Liver (tissue), 3 donors: ENCODE results near the gene SIX3.

ENCODE experiments used
- SP1 ChIP-seq: IDR thresholded peaks from 2 replicates; pipeline ENCODE4 v1.6.1; 2018; ENCODE audit warnings: antibody characterized with exemption, mild to moderate bottlenecking
- YY1 ChIP-seq: IDR thresholded peaks from 2 replicates; pipeline ENCODE4 v1.6.1; 2016; ENCODE audit warnings: antibody characterized with exemption, mild to moderate bottlenecking
- TF ChIP-seq, protein P1 (sequence below): fragments of 150-350 bp; IDR thresholded peaks from 2 replicates; pipeline ENCODE4 v1.5.1; 2017; ENCODE audit warnings: improper control_type of control experiment, low read depth, low read length; ENCODE audit not compliant: missing input control
- TF ChIP-seq, protein P2 (sequence below): IDR thresholded peaks from 2 replicates; pipeline ENCODE4 v1.6.1; 2016; ENCODE audit warnings: antibody characterized with exemption
- TF ChIP-seq, protein P3 (sequence below): IDR thresholded peaks from 2 replicates; pipeline ENCODE4 v1.6.1; 2016; ENCODE audit warnings: antibody characterized with exemption, mild to moderate bottlenecking
- donor health status: healthy.
- donor health status: healthy.

DNA sequence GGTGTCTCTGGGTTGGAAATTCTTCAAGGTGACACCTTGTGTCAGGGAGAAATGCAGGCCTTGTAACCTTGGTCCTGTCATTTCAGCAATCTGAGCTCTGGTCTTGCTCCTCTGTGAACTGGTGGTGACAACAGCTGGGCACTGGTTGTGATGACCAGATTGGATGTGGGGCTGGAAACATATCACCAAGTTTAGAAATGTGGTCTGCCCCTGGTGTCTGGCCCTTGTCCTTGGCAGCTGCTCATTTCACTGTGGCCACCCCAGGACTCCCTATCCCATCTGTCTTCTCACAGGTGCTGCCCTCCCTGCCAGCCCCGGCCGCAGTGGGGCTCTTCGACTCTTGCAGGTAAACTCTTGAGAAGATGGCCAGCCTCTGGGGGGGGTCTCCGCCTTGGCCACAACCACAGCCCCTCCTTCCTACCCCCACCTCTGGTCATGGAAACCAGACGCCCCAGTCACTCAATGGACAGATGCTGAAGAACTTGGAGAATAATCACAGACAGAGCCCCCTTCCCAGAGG is 20.7 kb downstream of the SIX3 start:
- TF ChIP-seq, protein P1, sequence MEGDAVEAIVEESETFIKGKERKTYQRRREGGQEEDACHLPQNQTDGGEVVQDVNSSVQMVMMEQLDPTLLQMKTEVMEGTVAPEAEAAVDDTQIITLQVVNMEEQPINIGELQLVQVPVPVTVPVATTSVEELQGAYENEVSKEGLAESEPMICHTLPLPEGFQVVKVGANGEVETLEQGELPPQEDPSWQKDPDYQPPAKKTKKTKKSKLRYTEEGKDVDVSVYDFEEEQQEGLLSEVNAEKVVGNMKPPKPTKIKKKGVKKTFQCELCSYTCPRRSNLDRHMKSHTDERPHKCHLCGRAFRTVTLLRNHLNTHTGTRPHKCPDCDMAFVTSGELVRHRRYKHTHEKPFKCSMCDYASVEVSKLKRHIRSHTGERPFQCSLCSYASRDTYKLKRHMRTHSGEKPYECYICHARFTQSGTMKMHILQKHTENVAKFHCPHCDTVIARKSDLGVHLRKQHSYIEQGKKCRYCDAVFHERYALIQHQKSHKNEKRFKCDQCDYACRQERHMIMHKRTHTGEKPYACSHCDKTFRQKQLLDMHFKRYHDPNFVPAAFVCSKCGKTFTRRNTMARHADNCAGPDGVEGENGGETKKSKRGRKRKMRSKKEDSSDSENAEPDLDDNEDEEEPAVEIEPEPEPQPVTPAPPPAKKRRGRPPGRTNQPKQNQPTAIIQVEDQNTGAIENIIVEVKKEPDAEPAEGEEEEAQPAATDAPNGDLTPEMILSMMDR: no peak
- TF ChIP-seq, protein P2, sequence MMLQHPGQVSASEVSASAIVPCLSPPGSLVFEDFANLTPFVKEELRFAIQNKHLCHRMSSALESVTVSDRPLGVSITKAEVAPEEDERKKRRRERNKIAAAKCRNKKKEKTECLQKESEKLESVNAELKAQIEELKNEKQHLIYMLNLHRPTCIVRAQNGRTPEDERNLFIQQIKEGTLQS: no peak
- TF ChIP-seq, protein P3, sequence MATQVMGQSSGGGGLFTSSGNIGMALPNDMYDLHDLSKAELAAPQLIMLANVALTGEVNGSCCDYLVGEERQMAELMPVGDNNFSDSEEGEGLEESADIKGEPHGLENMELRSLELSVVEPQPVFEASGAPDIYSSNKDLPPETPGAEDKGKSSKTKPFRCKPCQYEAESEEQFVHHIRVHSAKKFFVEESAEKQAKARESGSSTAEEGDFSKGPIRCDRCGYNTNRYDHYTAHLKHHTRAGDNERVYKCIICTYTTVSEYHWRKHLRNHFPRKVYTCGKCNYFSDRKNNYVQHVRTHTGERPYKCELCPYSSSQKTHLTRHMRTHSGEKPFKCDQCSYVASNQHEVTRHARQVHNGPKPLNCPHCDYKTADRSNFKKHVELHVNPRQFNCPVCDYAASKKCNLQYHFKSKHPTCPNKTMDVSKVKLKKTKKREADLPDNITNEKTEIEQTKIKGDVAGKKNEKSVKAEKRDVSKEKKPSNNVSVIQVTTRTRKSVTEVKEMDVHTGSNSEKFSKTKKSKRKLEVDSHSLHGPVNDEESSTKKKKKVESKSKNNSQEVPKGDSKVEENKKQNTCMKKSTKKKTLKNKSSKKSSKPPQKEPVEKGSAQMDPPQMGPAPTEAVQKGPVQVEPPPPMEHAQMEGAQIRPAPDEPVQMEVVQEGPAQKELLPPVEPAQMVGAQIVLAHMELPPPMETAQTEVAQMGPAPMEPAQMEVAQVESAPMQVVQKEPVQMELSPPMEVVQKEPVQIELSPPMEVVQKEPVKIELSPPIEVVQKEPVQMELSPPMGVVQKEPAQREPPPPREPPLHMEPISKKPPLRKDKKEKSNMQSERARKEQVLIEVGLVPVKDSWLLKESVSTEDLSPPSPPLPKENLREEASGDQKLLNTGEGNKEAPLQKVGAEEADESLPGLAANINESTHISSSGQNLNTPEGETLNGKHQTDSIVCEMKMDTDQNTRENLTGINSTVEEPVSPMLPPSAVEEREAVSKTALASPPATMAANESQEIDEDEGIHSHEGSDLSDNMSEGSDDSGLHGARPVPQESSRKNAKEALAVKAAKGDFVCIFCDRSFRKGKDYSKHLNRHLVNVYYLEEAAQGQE: no peak
- no peak for TF ChIP-seq SP1
- no peak for TF ChIP-seq YY1
